NCI-H2107 treated with DMSO at 0.1 percent for 48 hours (cell line): ENCODE measurements around the gene UQCRC2.
"Not testable (repeated sequence)": the region's sequence is repeated elsewhere in the genome, so short reads cannot be mapped to it uniquely, and the experiment has no call there.

Source experiments
- DNase-seq: peaks from one replicate; lab custom pipeline; 2025; ENCODE audit not compliant: unreplicated experiment; lab: John Stamatoyannopoulos, UW

The UQCRC2 gene

GRCh38 chr16:22008215-22009059 lies 55.3 kb downstream of the UQCRC2 start:
- DNase-seq: no peak

DNA sequence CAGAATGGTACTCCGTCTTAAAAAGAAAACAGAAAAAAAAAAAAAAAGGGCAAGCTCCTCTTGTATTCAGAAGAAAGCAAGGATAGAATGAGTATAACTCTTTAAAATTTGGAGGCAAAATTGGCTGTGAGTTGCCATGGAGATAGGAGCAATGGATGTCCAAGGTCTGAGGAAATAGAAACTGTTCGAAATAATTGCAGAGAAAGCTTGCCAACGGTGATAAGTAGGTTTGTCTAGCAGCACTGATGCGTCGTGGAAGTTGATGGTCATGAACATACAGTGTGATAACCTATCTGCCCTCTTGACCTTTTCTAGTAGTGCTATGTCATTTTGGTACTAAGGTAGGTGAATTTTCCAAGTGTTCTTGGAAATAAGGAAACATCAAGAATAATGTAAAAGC lies 57.7 kb downstream of the UQCRC2 start:
- no peak for DNase-seq

DNA sequence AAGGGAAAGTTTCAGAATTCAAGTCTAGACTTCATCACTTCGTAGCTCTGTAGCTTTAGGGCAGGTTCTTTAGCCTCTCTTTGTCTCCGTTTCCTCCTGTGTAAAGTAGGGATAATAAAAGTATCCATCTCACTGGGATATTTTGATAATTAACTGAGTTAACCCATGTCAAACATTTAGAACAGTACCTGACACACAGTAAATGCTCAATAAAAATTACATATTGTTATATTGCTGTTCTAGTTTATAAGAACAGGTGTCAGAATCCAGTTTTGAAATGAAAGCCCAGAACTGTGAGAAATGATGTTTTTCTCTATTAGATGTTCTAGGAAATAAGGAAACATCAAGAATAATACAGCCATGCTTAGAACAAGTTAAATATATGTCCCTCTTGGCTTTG lies 59.1 kb downstream of the UQCRC2 start:
- DNase-seq: no peak

DNA sequence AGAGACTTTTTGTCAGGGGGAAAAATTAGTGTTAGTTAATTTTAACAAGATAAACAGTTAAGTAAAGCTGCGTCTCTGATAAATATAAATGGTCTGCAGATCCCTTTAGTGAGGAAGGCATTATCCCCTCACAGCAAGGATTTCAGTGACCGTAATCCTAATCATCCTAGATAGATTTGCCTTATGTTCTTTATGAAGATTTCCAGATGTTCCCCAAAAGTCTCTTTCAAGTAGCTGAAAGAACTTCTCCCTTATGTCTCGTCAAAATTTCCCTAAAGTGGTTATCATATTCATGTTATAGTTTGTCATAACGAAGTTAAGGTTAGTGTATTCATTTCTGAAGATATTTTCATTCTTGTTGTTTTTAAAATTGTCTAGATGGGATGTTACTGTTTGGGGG lies 60.3 kb downstream of the UQCRC2 start:
- DNase-seq: no peak

- DNase-seq: no peak
These were observed 61.2 kb downstream of the UQCRC2 start for GRCh38 chr16:22014271-22014873.

DNA sequence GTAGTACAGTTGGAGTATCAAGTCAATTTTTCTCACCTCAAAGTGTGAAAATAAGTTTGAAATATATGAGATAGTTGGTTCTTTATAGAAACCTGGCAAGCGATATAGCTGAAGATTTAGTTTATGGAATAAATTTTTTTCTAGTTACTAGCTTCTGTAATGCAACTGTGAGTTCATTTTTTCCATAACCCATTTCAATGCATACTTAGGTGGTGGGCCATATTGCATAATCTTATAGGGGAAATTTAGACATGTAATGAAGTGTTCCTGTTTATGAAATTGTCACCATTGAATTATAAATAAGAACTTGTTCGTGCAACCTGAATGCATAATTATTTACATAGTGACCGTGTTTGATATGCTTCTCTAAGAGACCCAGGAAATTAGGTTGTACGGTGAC lies 63.8 kb downstream of the UQCRC2 start:
- DNase-seq: no peak

- no peak for DNase-seq
These were observed 65.4 kb downstream of the UQCRC2 start for GRCh38 chr16:22018559-22018958.

DNA sequence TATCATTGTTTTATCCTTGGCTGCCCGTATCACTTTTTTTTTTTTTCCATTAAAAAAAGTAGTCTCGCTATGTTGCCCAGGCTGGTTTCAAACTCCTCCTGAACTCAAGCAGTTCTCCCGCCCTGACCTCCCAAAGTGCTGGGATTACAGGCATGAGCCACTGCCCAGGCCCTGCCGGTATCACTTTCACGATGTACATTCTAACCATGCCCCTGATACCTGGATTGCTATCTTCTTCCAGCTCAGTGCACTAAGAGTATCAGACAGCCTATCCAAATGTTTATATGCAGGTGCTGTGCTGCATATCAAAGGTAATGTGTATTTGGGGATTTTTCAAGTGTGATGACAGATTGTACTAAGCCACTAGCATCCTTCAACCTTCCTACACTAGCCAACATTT lies 69.0 kb downstream of the UQCRC2 start:
- DNase-seq: no peak

DNA sequence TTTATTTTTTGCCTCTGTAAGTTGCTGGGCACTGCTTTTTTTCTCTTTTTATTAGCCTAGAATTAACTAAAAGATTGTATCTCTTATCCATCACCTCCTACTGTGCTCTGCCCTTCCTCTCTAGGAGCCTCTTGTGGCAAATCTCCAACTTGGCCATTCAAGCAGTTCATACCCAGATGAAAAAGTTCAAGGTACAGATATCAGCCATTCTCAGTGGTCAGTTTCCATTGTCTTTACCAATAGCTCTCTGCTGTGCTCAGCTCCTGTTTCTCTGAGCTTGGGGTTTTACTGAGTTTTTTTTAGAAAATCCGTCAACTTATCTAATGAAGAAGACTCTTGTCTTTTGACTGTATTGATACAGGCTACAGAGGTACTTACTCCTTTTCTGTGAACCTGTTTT lies 70.3 kb downstream of the UQCRC2 start:
- DNase-seq: no peak

- DNase-seq: not testable (repeated sequence)
These were observed 71.6 kb downstream of the UQCRC2 start for GRCh38 chr16:22024785-22025184.

GRCh38 chr16:22027633-22028032 lies 74.5 kb downstream of the UQCRC2 start:
- DNase-seq: no peak

DNA sequence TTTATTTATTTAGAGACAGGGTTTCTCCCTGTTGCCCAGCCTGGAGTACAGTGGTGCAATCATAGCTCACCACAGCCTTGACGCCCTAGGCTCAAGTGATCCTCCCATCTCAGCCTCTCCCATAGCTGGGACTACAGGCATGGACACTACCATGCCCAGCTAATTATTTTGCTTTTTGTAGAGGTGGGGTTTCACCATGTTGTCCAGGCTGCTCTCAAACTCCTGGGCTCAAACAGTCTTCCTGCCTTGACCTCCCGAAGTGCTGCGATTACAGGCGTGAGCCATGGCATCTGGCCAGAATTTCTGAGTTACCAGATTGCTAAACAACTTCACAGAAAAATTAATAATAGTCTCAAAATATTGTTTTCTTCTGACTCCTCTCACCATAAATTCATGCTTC lies 76.5 kb downstream of the UQCRC2 start:
- no peak for DNase-seq

GRCh38 chr16:22030087-22030812 lies 77.1 kb downstream of the UQCRC2 start:
- DNase-seq: no peak

DNA sequence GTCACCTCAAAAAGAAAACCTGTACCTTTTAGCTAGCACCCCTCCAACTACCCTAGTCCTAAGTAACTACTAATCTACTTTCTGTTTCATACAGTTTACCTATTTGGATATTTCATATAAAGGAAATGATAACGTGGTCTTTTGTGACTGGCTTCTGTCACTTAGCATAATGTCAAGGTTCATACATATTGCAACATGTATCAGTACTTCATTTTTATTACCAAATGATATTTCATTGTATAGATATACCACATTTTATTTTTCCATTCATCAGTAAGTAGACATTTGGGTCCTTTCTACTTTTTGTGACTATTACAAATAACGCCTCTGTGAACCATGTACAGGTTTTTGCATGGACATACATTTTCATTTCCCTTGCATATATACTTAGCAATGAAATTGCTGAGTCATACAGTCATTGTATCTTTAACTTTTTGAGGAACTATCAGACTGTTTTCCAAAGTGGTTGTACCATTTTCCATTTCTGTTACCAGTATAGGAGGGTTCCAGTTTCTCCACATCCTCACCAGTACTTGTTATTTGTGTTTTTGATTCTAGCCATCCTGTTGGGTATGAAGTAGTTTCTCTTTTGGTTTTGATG lies 78.4 kb downstream of the UQCRC2 start:
- DNase-seq: no peak
